Sciatic nerve (tissue), 2 donors: ENCODE data around the gene TELO2. TPM values are rescaled to one million over a fixed set of nuclear protein-coding genes. Genes with fewer than 3 reads are reported as not detected.
"Not testable (repeated sequence)": the region's sequence is repeated elsewhere in the genome, so short reads cannot be mapped to it uniquely, and the experiment has no call there.

Source experiments
- ATAC-seq: fragments of 200-7000 bp; cut with Tn5 transposase; one replicate; pipeline ENCODE4 v1.9.1; 2020; ENCODE audit warnings: mild to moderate bottlenecking, moderate library complexity
- DNase-seq: peaks from one replicate; pipeline ENCODE4 v3.0.0-alpha.2; 2020; ENCODE audit warnings: low spot score
- intact Hi-C: fragments of 100-400 bp; cut with DNase I; formaldehyde crosslinking; loops from one replicate; pipeline ENCODE4 v1.14.2; 2022
- total RNA-seq: library from RNA; stranded (reverse); fragmentation: NEBNext Ultra II Directional; extraction: Animal tissue kit (Norgen Biotek cat#: 25700); gene quantifications from one replicate; pipeline ENCODE4 v1.2.1, GENCODE V29; 2021
- donor health status: DM: no; HTN: no; CAD: no.
- donor health status: DM: no; HTN: no; CAD: no.

The TELO2 gene
- total RNA-seq, 1 donor from 2014 or later, result 27.9 TPM

DNA sequence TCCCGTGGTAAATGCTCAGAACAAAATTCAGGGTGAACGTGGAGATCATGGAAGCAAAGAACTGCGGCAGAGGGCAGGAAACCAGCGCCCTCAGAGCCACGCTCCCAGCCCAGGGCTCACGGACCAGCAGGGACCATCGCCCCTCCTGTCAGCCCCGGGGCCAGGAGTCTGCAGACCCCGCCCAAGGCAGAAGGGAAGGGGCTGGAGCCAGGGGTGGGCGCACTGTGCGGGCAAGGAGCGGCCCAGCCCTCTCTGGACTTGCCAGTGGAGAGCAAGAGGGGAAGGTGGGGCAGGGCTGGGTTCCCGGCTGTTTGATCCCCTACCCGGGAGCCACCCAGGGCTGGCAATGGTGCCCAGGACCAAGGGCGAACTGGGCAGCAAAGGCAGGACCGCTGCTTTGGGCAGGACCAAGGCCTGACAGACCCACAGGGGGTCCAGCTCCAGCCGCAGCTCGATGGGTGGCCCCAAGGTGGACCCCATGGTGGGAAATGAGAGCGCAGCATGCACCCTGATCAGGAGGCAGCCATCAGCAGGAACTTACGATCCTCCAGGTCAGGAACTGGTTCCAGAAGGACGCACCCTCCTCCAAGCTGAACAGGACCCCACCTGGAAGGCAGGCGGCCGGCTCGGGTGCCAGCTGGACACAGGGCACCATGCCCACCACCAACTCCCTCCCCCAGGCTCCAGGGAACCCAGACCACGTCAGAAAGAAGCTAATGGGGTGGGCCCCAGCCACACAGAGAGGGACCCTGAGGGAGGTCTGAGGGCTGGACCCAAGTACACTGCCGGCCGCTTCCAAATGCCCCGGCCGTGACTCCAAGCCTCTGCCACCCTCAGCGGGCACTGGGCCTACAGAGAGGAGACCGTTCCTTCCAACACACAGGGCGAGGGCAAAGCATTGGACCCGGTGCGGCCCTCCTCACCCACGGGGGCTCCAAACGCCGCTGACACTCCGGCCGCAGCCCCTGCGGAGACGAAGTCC, 37.7 kb upstream of the TELO2 start:
- no peak for DNase-seq
- intact Hi-C loops, result no loop called here
- no peak for ATAC-seq

DNA sequence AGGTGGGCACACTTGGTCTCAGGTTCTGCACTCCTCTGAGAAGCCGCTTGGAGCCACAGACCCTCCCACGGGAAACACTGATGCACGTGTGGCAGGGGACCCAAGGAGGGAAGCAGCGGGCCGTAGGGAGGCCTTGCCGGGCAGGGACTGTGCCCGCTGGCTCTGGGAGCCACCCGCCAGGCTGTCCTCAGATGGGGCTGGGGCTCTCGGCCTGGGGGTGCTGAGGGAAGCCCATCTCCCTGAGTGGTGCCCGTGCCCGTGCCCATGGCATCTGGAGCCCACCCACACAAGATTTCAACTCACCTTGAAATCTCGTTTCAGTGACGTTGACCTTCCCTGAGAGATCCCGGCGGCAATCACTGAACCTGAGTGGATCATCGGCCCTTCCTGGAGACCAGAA, 36.2 kb upstream of the TELO2 start:
- no peak for DNase-seq
- intact Hi-C loops, result no loop called here
- no peak for ATAC-seq

DNA sequence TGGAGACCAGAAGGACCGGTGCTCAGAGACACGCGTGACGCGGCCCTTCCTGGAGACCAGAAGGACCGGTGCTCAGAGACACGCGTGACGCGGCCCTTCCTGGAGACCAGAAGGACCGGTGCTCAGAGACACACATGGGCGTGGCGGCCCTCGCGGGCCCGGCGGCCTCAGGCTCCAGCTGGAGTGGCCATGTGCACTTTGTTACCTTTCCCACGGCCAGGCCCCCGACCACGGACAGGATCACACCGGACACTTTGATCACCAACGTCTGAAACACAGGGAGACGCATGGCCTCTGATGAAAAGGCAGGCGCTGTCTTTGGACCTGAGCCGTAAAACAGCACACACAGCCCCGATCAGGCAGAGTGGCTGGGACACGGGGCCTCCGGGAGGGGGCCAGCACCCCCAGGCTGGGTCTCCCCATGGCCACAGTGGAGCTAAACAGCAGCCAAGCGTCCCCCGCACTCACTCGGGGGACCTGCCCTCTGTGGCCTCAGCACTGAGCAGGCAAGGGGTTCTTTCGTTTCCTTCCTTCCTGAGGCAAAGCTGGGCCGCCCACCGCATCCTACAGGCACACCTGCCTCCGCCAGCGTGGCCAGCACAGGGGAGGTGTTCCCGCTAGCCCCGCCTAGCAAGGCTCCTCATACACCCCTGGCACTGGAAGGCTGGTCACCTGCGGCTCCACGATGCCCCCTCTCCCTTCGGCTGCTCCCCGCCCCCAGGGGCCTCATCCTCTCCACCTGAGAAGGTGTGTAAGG, 35.5 kb upstream of the TELO2 start:
- ATAC-seq, result no peak
- DNase-seq, result no peak

GRCh38 chr16:1458336-1458976, 34.7 kb upstream of the TELO2 start:
- intact Hi-C loops, result no loop called here
- no peak for ATAC-seq
- no peak for DNase-seq

More for the DNA sequence above, 35.5 kb upstream of the TELO2 start:
- intact Hi-C loops, result no loop called here

GRCh38 chr16:1458977-1459341, 34.2 kb upstream of the TELO2 start:
- DNase-seq (no peak), ATAC-seq (no peak)
- intact Hi-C loops, result no loop called here

GRCh38 chr16:1459967-1460366, 33.2 kb upstream of the TELO2 start:
- DNase-seq (no peak), ATAC-seq (no peak)
- intact Hi-C loops, result no loop called here

DNA sequence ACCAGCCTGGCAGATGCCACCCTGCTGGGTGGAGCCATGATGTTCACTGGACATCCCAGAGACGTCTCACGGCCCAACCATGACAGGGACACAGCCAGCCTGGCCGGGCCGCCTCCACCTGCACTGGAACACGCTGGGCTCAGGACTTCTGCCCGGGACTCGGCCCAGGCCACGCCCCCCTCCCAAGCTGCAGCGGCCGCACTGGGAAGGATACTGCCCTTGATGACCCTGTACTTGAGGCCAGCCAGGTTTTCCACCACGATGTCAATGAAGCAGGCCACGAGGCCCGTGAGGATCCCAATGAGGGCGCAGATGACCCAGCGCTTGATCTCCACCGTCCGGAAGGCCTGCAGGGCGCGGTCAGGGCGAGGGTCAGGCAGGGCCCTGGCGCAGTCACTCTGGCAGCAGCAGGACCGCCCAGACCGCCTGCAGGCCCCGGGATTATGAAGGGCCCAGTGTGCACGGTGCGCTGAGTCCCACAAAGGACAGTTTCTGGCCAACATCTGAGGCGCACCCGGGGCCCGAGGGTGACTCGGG, 32.5 kb upstream of the TELO2 start:
- DNase-seq (no peak), ATAC-seq (no peak)
- intact Hi-C loops, result no loop called here

GRCh38 chr16:1461146-1461545, 32.0 kb upstream of the TELO2 start:
- intact Hi-C loops, result no loop called here
- DNase-seq, result no peak
- ATAC-seq, result no peak

DNA sequence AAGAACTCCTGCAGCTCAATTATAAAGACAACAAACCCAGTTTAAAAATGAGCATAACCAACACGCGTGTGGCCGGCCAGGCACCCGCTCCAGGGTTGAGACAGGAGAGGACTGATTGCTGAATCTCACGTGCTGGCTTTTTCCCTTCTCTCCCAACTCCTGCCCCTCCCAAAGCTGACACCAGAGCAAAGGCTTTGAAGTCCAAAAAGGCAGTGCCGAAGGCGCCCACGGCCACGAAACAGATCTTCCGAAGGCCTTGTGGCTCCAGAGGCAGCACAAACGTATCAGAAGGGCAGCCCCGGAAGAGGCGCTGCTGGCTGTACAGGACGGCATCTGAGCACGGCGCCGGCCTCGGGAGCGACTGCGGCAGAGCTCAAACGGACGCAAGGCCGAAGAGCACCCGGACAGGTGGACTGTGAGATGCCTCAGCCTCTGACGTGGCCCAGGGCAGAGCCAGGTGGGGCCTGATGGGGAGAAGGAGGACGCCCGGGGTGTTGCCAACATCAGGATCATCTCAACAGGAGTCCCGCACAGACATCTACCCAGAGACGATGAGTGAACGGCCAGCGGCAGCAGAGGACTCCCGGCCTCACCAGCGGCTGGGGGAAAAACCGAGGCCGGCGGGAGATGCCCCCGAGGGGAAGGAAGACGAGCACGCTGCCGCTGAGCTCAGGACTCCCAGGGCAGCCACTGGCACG, 28.8 kb upstream of the TELO2 start:
- intact Hi-C loops, result no loop called here
- DNase-seq (no peak), ATAC-seq (no peak)

DNA sequence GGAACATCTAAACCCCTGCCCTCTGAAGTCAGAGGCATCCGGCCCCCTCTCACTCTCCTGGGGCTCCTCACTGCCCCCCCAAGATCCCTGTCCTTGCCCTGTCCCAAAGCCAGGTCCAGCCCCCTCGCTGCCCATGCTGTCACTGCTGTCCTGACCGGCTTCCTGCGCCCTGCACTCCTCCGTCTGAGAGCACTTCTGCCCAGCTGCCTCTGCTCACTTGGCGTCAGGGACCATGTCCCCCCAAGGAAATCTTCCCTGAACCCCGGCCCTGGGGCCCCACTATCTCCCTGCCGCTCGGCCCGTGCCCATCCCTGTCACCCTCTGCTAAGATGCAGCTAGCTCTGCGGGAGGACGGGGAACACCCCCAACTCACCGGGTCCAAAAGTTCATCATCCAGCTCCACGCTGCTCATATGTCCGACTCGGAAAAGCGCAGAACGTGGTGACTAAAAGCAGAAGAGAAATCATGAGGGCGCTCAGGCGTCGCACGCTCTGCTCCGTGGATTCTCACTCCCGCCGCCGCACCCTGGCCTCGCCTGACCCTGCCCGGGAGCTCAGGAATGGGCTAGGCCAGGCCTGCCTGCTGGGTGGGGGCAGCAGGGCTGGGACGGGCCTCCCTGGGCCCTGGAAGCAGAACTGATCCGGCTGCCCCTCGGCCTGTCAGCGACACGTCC, 28.1 kb upstream of the TELO2 start:
- ATAC-seq, result no peak
- DNase-seq, result no peak
- intact Hi-C loops, result no loop called here

DNA sequence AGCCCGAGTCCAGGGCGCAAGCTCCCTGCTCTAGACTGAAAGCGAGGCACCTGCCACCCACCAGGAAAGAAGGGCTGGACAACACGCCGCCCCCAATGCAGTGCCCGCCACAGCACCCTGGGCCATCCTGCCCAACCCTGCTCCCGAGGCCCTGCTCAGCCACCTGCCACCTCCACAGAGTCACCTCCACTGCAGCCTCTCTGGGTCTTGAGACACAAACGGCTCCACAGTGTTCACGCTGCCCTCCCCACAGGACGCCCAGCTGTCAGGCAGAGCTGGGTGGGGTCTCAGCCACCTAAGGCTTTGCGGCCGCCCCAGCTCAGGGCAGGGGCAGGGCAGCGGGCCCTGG, 27.6 kb upstream of the TELO2 start:
- DNase-seq (no peak), ATAC-seq (no peak)
- intact Hi-C loops, result no loop called here

DNA sequence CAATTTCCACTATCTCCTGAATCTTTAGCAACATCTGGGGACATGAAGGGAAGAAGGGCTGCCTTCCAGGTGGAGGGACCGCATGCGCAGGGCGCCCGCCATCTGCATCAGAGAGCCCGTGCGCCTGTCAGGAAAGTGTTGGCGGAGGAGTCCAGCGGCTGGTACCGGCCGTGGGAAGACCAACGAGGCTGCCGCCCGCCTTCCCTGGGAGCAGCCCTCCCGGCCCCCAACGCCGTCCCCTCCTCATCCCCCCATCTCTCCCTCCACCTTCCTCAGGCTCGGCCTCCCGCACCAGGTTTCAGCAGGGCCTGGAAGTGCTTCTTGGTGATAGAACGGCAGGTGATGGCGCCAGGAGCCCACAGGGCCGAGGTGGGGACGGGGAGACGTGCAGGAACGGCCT, 27.1 kb upstream of the TELO2 start:
- ATAC-seq (no peak), DNase-seq (no peak)
- intact Hi-C loops, result no loop called here

- DNase-seq, result no peak
- intact Hi-C loops, result no loop called here
- no peak for ATAC-seq
These were observed 26.1 kb upstream of the TELO2 start for GRCh38 chr16:1466968-1467521.

DNA sequence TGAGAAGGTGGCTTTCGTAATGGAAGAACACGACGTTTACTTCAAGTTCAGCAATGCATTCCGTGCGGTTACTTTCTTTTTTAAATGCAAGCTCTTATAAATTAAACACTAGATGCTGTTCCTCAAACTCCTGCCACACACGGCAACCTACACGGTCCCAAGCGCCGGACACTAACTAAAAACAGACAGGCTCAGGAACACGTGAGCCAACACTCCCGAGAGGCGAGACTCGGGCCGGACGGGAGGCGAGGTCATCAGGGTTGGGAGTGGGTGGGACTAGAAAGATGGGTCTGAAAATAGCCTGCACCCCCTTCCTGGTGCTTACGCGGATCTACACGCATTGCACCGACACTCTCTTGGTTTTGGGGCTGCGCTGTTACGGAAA, 24.7 kb upstream of the TELO2 start:
- DNase-seq (no peak), ATAC-seq (no peak)
- intact Hi-C loops, result no loop called here

DNA sequence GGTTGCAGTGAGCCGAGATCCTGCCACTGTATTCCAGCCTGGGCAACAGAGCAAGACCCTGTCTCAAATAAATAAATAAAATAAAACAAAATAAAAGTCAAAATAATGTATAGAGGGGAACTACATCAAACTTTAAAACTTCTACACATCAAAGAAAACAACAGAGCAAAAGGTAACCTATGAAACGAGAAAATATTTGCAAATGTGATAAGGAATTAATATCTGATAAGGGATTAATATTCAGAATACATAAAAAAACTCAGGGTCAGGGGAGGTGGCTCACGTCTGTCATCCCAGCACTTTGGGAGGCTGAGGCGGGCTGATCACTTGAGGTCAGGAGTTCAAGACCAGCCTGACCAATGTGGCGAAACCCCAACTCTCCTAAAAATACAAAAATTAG, 24.0 kb upstream of the TELO2 start:
- ATAC-seq, DNase-seq, intact Hi-C loops: not testable (repeated sequence)

DNA sequence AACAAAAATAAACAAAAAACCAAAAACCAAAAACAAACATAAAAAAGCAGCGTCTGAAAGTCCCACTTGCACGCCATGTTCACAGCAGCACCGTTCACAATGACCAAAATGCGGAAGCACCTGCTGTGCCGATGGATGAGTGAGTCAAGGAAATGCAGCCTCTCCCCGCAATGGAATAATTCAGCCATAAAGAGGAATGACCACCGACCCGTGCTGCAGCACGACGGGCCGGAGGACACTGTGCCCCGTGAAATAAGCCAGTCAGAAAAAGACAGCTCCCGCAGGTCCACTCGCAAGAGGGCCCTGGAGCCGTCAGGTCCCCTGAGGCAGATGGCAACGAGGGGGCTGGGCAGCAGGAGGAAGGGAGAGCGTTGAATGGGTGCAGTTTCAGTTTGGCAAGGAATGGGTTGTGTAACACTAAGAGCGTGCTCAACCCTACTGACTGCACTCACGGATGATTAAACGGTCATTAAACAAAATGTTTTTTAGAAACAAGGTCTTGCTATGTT, 23.4 kb upstream of the TELO2 start:
- ATAC-seq, result no peak
- intact Hi-C loops, result no loop called here
- DNase-seq, result no peak

- ATAC-seq, result no peak
- no peak for DNase-seq
- intact Hi-C loops, result no loop called here
These were observed 22.5 kb upstream of the TELO2 start for GRCh38 chr16:1470481-1471251.
